ENCODE results near the gene LIMK1.

Gene LIMK1

DNA sequence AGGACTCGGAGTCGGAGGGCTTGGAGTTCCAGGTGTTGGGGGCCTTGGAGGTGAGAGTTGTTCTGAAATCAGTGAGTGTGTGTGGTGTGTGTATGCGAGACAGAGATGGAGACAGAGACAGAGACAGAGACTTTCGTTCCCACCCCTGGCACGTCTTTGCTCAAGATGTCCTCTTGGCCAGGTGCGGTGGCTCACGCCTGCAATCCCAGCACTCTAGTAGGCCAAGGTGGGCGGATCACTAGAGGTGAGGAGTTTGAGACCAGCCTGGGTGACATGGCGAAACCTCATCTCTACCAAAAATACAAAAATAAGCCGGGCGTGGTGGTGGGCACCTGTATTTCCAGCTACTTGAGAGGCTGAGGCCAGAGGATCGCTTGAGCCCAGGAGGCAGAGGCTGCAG is 20.0 kb upstream of the LIMK1 start:
- Histone ChIP-seq H3K4me2 (ENCODE audit: insufficient read depth, low read length) (no peak overlapping the region), H3K9me3 (ENCODE audit: insufficient read depth, low read length, severe bottlenecking) (no peaks in the 10 kb centered on the region), H3K27ac (ENCODE audit: low read length) (no peak overlapping the region), H3K36me3 (ENCODE audit: insufficient read depth, low read length) (no peaks in the 10 kb centered on the region), H4K20me1 (ENCODE audit: insufficient read depth, low read length) (no peaks in the 10 kb centered on the region), H3K4me1 (ENCODE audit: insufficient read depth, low read length) (peaks cover 4% of the 10 kb centered on the region), H3K79me2 (ENCODE audit: insufficient read depth, low read length) (no peaks in the 10 kb centered on the region), H3K27me3 (ENCODE audit: insufficient read depth, low read length, poor library complexity) (peaks cover 8% of the 10 kb centered on the region), H3K9ac (ENCODE audit: low read depth, low read length) (no peak overlapping the region), H2AFZ (ENCODE audit: low read depth, low read length) (no peak overlapping the region), H3K4me3 (ENCODE audit: low read depth in 1 of 2, low read length in 2 of 2) (no peak overlapping the region)
- no peak for ATAC-seq (ENCODE audit: insufficient read depth, low read depth)
- no peak for DNase-seq
- no peak for TF ChIP-seq EZH2 (IDR thresholded peaks at IDR 0.05; ENCODE audit: borderline replicate concordance, low read depth, low read length, severe bottlenecking)
- no peak for TF ChIP-seq CTCF (IDR thresholded peaks at IDR 0.05; ENCODE audit: borderline replicate concordance, extremely low read depth, low read length, poor library complexity, severe bottlenecking)

DNA sequence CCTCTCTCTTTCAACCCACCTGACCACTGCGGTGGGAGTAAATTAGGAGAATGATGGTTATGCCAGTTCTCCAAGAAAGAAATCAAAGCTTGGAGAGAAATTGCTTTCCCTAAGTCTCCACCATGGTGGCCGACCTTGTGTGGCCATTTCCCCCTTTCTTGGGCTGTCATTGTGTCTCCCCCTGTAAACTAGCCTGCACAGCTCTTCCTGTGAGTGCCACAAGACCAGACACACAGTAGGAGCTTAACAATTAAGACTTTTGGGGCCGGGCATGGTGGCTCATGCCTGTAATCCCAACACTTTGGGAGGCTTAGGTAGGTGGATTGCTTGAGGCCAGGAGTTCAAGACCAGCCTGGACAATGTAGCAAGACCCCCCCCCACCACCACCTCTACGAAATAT is 18.9 kb upstream of the LIMK1 start:
- Histone ChIP-seq H3K4me1 (ENCODE audit: insufficient read depth, low read length) (peaks cover 4% of the 10 kb centered on the region), H3K27ac (ENCODE audit: low read length) (no peak overlapping the region), H3K36me3 (ENCODE audit: insufficient read depth, low read length) (no peaks in the 10 kb centered on the region), H2AFZ (ENCODE audit: low read depth, low read length) (no peak overlapping the region), H3K27me3 (ENCODE audit: insufficient read depth, low read length, poor library complexity) (peaks cover 6% of the 10 kb centered on the region), H3K4me3 (ENCODE audit: low read depth in 1 of 2, low read length in 2 of 2) (no peak overlapping the region), H4K20me1 (ENCODE audit: insufficient read depth, low read length) (no peaks in the 10 kb centered on the region), H3K9me3 (ENCODE audit: insufficient read depth, low read length, severe bottlenecking) (no peaks in the 10 kb centered on the region), H3K79me2 (ENCODE audit: insufficient read depth, low read length) (no peaks in the 10 kb centered on the region), H3K4me2 (ENCODE audit: insufficient read depth, low read length) (no peak overlapping the region), H3K9ac (ENCODE audit: low read depth, low read length) (no peak overlapping the region)
- DNase-seq, result no peak
- no peak for TF ChIP-seq EZH2 (IDR thresholded peaks at IDR 0.05; ENCODE audit: borderline replicate concordance, low read depth, low read length, severe bottlenecking)
- no peak for TF ChIP-seq CTCF (IDR thresholded peaks at IDR 0.05; ENCODE audit: borderline replicate concordance, extremely low read depth, low read length, poor library complexity, severe bottlenecking)
- no peak for ATAC-seq (ENCODE audit: insufficient read depth, low read depth)

DNA sequence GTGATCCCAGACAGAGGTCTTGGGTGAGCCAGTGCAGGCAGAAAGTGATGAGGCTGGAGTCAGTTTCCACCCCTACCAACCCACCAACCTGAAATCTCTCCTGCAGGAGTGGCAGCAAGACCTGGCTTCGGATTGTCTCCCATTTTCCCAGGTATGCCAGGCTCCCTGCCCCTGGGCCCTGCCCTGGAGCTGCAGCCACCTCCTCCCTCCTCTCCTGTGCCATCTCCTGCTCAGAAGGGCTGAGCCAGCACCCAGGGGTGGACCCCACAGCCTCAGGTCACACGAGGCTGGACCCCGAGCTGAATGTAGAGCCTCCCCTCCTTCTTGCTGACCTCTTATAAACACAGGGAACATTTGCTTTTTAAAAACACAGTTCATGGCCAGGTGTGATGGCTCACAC is 17.0 kb upstream of the LIMK1 start:
- Histone ChIP-seq H3K79me2 (ENCODE audit: insufficient read depth, low read length) (no peaks in the 10 kb centered on the region), H3K9ac (ENCODE audit: low read depth, low read length) (no peak overlapping the region), H3K27ac (ENCODE audit: low read length) (no peak overlapping the region), H3K36me3 (ENCODE audit: insufficient read depth, low read length) (no peaks in the 10 kb centered on the region), H4K20me1 (ENCODE audit: insufficient read depth, low read length) (no peaks in the 10 kb centered on the region), H3K4me1 (ENCODE audit: insufficient read depth, low read length) (peaks cover 4% of the 10 kb centered on the region), H3K9me3 (ENCODE audit: insufficient read depth, low read length, severe bottlenecking) (no peaks in the 10 kb centered on the region), H2AFZ (ENCODE audit: low read depth, low read length) (no peak overlapping the region), H3K27me3 (ENCODE audit: insufficient read depth, low read length, poor library complexity) (no peaks in the 10 kb centered on the region), H3K4me2 (ENCODE audit: insufficient read depth, low read length) (no peak overlapping the region), H3K4me3 (ENCODE audit: low read depth in 1 of 2, low read length in 2 of 2) (no peak overlapping the region)
- DNase-seq, result no peak
- ATAC-seq (ENCODE audit: insufficient read depth, low read depth), result no peak
- no peak for TF ChIP-seq CTCF (IDR thresholded peaks at IDR 0.05; ENCODE audit: borderline replicate concordance, extremely low read depth, low read length, poor library complexity, severe bottlenecking)
- TF ChIP-seq EZH2 (IDR thresholded peaks at IDR 0.05; ENCODE audit: borderline replicate concordance, low read depth, low read length, severe bottlenecking), result no peak

All from DND-41 (cell line).